OCI-LY1 (cell line): ENCODE measurements around the gene ETFBKMT.
"Not testable (repeated sequence)": the region's sequence is repeated elsewhere in the genome, so short reads cannot be mapped to it uniquely, and the experiment has no call there.

ENCODE experiments used
- H2AFZ ChIP-seq: fragments of 200-600 bp; sonication (generic), shearing (Covaris generic); 2 replicates; pipeline ENCODE4 v1.6.0; 2014; ENCODE audit warnings: antibody characterized with exemption, mild to moderate bottlenecking, low read length
- H3F3A ChIP-seq: fragments of 200-600 bp; sonication (generic), shearing (Covaris generic); 2 replicates; pipeline ENCODE4 v1.6.0; 2014; ENCODE audit warnings: mild to moderate bottlenecking, antibody characterized with exemption, low read length, moderate library complexity; ENCODE audit not compliant: insufficient read depth
- H3K27ac ChIP-seq: fragments of 200-600 bp; sonication (generic); 2 replicates; pipeline ENCODE4 v1.5.1; 2014; ENCODE audit warnings: low read length, mixed run types, mild to moderate bottlenecking, low read depth; ENCODE audit not compliant: poor library complexity, severe bottlenecking
- H3K27me3 ChIP-seq: fragments of 200-600 bp; sonication (generic); 2 replicates; pipeline ENCODE4 v1.6.0; 2014; ENCODE audit warnings: antibody characterized with exemption, mild to moderate bottlenecking, low read length, moderate library complexity; ENCODE audit not compliant: insufficient read depth
- H3K36me3 ChIP-seq: fragments of 200-600 bp; sonication (generic); 2 replicates; pipeline ENCODE4 v1.6.1; 2014; ENCODE audit warnings: mild to moderate bottlenecking, antibody characterized with exemption, low read length, moderate library complexity, mixed read lengths; ENCODE audit not compliant: insufficient read depth
- H3K4me1 ChIP-seq: fragments of 200-600 bp; sonication (generic); 2 replicates; pipeline ENCODE4 v1.5.1; 2014; ENCODE audit warnings: mild to moderate bottlenecking, low read length, moderate library complexity; ENCODE audit not compliant: insufficient read depth, severe bottlenecking
- H3K4me2 ChIP-seq: fragments of 200-600 bp; sonication (generic), shearing (Covaris generic); 2 replicates; pipeline ENCODE4 v1.6.1; 2014; ENCODE audit warnings: low read length
- H3K4me3 ChIP-seq: fragments of 200-600 bp; sonication (generic); 2 replicates; pipeline ENCODE4 v1.5.1; 2014; ENCODE audit warnings: low read length, low read depth, mild to moderate bottlenecking, mixed read lengths; ENCODE audit not compliant: poor library complexity, severe bottlenecking
- H3K79me2 ChIP-seq: fragments of 200-600 bp; shearing (Covaris generic); 2 replicates; pipeline ENCODE4 v1.6.1; 2016; ENCODE audit warnings: mixed run types, low read length, mixed read lengths; ENCODE audit not compliant: insufficient read depth
- H3K9ac ChIP-seq: fragments of 200-600 bp; sonication (generic), shearing (Covaris generic); 2 replicates; pipeline ENCODE4 v1.6.1; 2014; ENCODE audit warnings: mild to moderate bottlenecking, low read length, mixed read lengths
- H3K9me2 ChIP-seq: fragments of 200-600 bp; sonication (generic), shearing (Covaris generic); 2 replicates; pipeline ENCODE4 v1.6.1; 2014; ENCODE audit warnings: low read depth, mild to moderate bottlenecking, low read length, mixed read lengths
- H3K9me3 ChIP-seq: fragments of 200-600 bp; shearing (Covaris generic); 2 replicates; pipeline ENCODE4 v1.6.1; 2014; ENCODE audit warnings: low read length, mixed read lengths
- H4K20me1 ChIP-seq: fragments of 200-600 bp; sonication (generic), shearing (Covaris generic); 2 replicates; pipeline ENCODE4 v1.6.0; 2016; ENCODE audit warnings: mild to moderate bottlenecking, low read length; ENCODE audit not compliant: insufficient read depth
- EZH2 ChIP-seq: fragments of 200-600 bp; sonication (generic), shearing (Covaris generic); IDR thresholded peaks from 2 replicates; pipeline ENCODE4 v1.8.0; 2017; ENCODE audit warnings: borderline replicate concordance, mixed run types, mild to moderate bottlenecking, antibody characterized with exemption, low read length, moderate library complexity, mixed read lengths
- TF ChIP-seq, protein P1 (sequence below): fragments of 200-600 bp; sonication (generic), shearing (Covaris generic); IDR thresholded peaks from 2 replicates; pipeline ENCODE4 v1.5.1; 2017; ENCODE audit warnings: mild to moderate bottlenecking, antibody characterized with exemption, low read length, moderate library complexity, mixed read lengths

The ETFBKMT gene

GRCh38 chr12:31705621-31706020 is 46.1 kb downstream of the ETFBKMT start:
- H3K79me2 ChIP-seq, result no peaks in the 10 kb centered on the region
- TF ChIP-seq, protein P1, sequence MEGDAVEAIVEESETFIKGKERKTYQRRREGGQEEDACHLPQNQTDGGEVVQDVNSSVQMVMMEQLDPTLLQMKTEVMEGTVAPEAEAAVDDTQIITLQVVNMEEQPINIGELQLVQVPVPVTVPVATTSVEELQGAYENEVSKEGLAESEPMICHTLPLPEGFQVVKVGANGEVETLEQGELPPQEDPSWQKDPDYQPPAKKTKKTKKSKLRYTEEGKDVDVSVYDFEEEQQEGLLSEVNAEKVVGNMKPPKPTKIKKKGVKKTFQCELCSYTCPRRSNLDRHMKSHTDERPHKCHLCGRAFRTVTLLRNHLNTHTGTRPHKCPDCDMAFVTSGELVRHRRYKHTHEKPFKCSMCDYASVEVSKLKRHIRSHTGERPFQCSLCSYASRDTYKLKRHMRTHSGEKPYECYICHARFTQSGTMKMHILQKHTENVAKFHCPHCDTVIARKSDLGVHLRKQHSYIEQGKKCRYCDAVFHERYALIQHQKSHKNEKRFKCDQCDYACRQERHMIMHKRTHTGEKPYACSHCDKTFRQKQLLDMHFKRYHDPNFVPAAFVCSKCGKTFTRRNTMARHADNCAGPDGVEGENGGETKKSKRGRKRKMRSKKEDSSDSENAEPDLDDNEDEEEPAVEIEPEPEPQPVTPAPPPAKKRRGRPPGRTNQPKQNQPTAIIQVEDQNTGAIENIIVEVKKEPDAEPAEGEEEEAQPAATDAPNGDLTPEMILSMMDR, result no peak
- no peak overlapping the region for H2AFZ ChIP-seq
- no peaks in the 10 kb centered on the region for H4K20me1 ChIP-seq
- no peak overlapping the region for H3K9ac ChIP-seq
- H3K36me3 ChIP-seq, result peaks cover 10% of the 10 kb centered on the region; the same call in 1 of the 2 replicates
- H3K4me1 ChIP-seq, result peaks cover 2% of the 10 kb centered on the region
- H3K4me3 ChIP-seq, result no peak overlapping the region
- H3K27ac ChIP-seq, result no peak overlapping the region
- H3K27me3 ChIP-seq, result no peaks in the 10 kb centered on the region
- H3F3A ChIP-seq, result no peaks in the 10 kb centered on the region
- H3K9me3 ChIP-seq, result peaks cover 5% of the 10 kb centered on the region; the same call in 1 of the 2 replicates
- no peak overlapping the region for H3K4me2 ChIP-seq
- H3K9me2 ChIP-seq, result no peaks in the 10 kb centered on the region

GRCh38 chr12:31708118-31708517 is 48.6 kb downstream of the ETFBKMT start:
- H4K20me1 ChIP-seq, H3K4me1 ChIP-seq, H3K4me2 ChIP-seq, H3K9ac ChIP-seq, H3F3A ChIP-seq, H3K27ac ChIP-seq, H2AFZ ChIP-seq, H3K4me3 ChIP-seq, H3K79me2 ChIP-seq, H3K9me2 ChIP-seq, H3K9me3 ChIP-seq, H3K27me3 ChIP-seq: not testable (repeated sequence)
- H3K36me3 ChIP-seq, result peaks cover 10% of the 10 kb centered on the region; the same call in 1 of the 2 replicates

DNA sequence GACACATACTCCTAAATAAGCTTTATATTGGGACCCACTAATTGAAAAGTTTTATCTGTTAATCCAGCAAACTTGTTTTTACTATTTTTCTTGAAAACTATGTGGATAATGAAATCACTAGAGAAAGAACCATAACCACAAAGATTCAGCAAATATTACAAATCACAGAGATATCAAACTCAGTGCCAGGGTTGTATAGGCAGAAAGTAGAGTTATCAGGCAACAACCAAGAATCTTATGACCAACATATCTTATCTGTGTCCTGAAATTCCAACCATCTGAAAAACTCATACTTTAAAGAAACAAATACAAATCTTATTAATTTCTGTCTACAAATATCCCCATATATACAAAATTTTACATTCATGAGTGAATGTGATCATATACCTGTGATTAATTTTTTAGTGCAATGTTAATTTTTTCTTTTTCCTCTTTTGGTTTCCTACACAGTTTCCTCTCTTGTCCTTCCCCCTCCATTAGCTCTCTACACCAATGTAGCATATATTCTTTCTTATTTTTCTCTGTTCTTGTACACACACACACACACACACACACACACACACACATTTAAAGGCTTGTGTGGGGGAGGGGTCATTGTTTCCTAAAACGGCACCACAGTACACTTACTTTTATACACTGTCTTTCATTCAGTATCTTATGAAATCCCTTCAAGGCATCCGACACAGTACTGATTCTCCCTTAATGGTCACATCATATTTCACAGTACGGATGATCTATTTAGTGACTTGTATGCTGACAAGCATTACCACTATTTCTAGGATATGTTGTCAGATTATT is 50.7 kb downstream of the ETFBKMT start:
- Histone ChIP-seq H3F3A (no peaks in the 10 kb centered on the region), H2AFZ (no peak overlapping the region), H3K79me2 (no peaks in the 10 kb centered on the region), H3K9me3 (peaks cover 5% of the 10 kb centered on the region; the same call in 1 of the 2 replicates), H3K4me1 (peaks cover 11% of the 10 kb centered on the region), H3K36me3 (peaks cover 10% of the 10 kb centered on the region), H4K20me1 (no peaks in the 10 kb centered on the region), H3K9me2 (no peaks in the 10 kb centered on the region), H3K27me3 (no peaks in the 10 kb centered on the region), H3K4me3 (no peak overlapping the region), H3K9ac (no peak overlapping the region), H3K4me2 (no peak overlapping the region), H3K27ac (no peak overlapping the region)
- no peak for TF ChIP-seq EZH2
- TF ChIP-seq, protein P1, result no peak

DNA sequence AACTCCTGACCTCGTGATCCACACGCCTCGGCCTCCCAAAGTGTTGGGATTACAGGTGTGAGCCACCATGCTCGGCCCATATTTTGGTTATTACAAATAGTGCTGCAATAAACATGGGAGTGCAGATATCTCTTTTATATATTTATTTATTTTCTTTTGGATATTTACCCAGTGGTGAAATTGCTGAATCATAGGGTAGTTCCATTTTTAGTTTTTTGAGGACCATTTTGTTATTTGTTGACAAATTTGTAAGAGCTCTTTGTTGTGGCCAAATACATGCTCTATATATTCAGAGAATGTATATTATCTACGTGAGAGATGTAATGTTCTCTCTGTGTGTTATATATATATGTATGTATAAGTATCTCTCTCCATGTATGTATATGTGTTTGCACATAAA is 53.4 kb downstream of the ETFBKMT start:
- H3K9me2 ChIP-seq, result no peaks in the 10 kb centered on the region
- H3K9ac ChIP-seq, result no peak overlapping the region
- H3K36me3 ChIP-seq, result peaks cover 13% of the 10 kb centered on the region
- H2AFZ ChIP-seq, result no peak overlapping the region
- no peak overlapping the region for H3K4me3 ChIP-seq
- H3K4me1 ChIP-seq, result peaks cover 23% of the 10 kb centered on the region
- H3K9me3 ChIP-seq, result peaks cover 5% of the 10 kb centered on the region; the same call in 1 of the 2 replicates
- H3K79me2 ChIP-seq, result no peaks in the 10 kb centered on the region
- H3K27me3 ChIP-seq, result no peaks in the 10 kb centered on the region
- H4K20me1 ChIP-seq, result no peaks in the 10 kb centered on the region
- H3F3A ChIP-seq, result no peaks in the 10 kb centered on the region
- TF ChIP-seq EZH2, result no peak
- TF ChIP-seq, protein P1, result no peak
- H3K27ac ChIP-seq, result no peak overlapping the region
- H3K4me2 ChIP-seq, result no peak overlapping the region
